SH-SY5Y (cell line): ENCODE results near the gene MCF2L.

Experiments
- GATA2 ChIP-seq: IDR thresholded peaks from 2 replicates; pipeline ENCODE4 v1.6.1; 2011; ENCODE audit warnings: mild to moderate bottlenecking, low read depth, low read length
- GATA3 ChIP-seq: IDR thresholded peaks from 2 replicates; pipeline ENCODE4 v1.6.1; 2011; ENCODE audit warnings: low read depth, mild to moderate bottlenecking, low read length, moderate library complexity

DNA sequence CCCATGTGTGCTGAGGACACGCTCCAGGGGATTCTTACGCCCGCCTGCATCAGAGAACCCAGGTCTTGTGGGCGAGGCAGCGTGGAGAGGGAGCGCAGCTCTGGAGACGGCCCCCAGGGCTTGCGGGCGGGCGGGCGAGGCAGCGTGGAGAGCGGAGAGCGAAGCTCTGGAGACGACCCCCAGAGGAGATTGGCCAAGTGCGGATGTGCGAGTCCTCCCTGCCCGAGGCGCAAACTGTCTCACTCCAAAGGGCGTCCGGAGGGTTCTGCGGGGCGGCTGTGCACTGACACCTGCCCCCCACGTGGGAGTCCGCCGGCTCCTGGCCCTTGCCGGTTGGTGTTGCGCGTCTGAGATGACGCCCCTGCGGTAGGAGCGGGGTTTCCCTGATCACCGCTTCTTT, 39.8 kb downstream of the MCF2L start:
- no peak for TF ChIP-seq GATA3
- no peak for TF ChIP-seq GATA2
